Muscle of leg (tissue), 16 donors: ENCODE data around the gene F7. TPM values are rescaled to one million over a fixed set of nuclear protein-coding genes. Genes with fewer than 3 reads are reported as not detected.
"Not testable (repeated sequence)": the region's sequence is repeated elsewhere in the genome, so short reads cannot be mapped to it uniquely, and the experiment has no call there.

Experiments used
- DNase-seq: peaks from one replicate; pipeline ENCODE4 v3.0.0; 2013
- H3K27ac ChIP-seq: one replicate; pipeline ENCODE4 v1.5.1; 2013; ENCODE audit warnings: mild to moderate bottlenecking, low read length, control low read depth
- H3K27me3 ChIP-seq: one replicate; pipeline ENCODE4 v1.6.1; 2013; ENCODE audit warnings: low read length; ENCODE audit not compliant: control insufficient read depth, insufficient read depth
- H3K36me3 ChIP-seq: one replicate; pipeline ENCODE4 v1.6.1; 2013; ENCODE audit warnings: low read length; ENCODE audit not compliant: control insufficient read depth, insufficient read depth
- H3K4me1 ChIP-seq: one replicate; pipeline ENCODE4 v1.6.1; 2013; ENCODE audit warnings: low read length; ENCODE audit not compliant: control insufficient read depth, insufficient read depth
- H3K4me3 ChIP-seq: one replicate; pipeline ENCODE4 v1.5.1; 2013; ENCODE audit warnings: low read length, control low read depth
- H3K9me3 ChIP-seq: replicated peaks from 2 replicates; pipeline ENCODE4 v1.6.1; 2013; ENCODE audit warnings: low read depth, low read length; ENCODE audit not compliant: control insufficient read depth
- WGBS: methylation state at CpG from one replicate; pipeline ENCODE4 v1.1.5; 2013; ENCODE audit warnings: missing lambda C conversion rate; ENCODE audit not compliant: insufficient coverage; 5-methylcytosine and 5-hydroxymethylcytosine counted together
- long read RNA-seq, 11 donors: transcript quantifications; one replicate each; lab custom pipeline, GENCODE V29; 2026
- polyA plus RNA-seq, 8 donors: library from polyadenylated mRNA; unstranded; fragments of 120-200 nt; gene quantifications; one replicate each; pipeline versions ENCODE4 v1.2.1 to v1.2.3, GENCODE V29; 2013; ENCODE audit warnings: inconsistent platforms in 1 of 8, low replicate concordance in 1 of 8; ENCODE audit not compliant: insufficient read length in 8 of 8, insufficient read depth in 1 of 8
- total RNA-seq: library from RNA; stranded (reverse); fragments of 120-200 nt; gene quantifications from one replicate; pipeline ENCODE4 v1.2.4, GENCODE V29; 2013

The F7 gene
- total RNA-seq = 1.6 TPM
- 1 to 10 TPM in 7 of 8 donors, under 1 TPM in 1; 0.99 to 2.0 (median 1.5) TPM for polyA plus RNA-seq
- long read RNA-seq, donor 1 = 0 reads
- long read RNA-seq, donor 2 = 0 reads
- long read RNA-seq, donor 3 = 0 reads
- long read RNA-seq, donor 4 = 0 reads
- long read RNA-seq, donor 5 = 0 reads
- long read RNA-seq, donor 6 = 0 reads
- long read RNA-seq, donor 7 = 0 reads
- long read RNA-seq, donor 8 = 0 reads
- long read RNA-seq, donor 9 = 0 reads
- long read RNA-seq, donor 10 = 0 reads
- long read RNA-seq, donor 11 = 0 reads

GRCh38 chr13:113105032-113105920 is at the start of gene F7:
TSS of gene F7 (plus strand) at chr13:113105791. CDS start at chr13:113105842, 51 bp downstream.
- Histone ChIP-seq H3K36me3 (no peaks in the 10 kb centered on the region), H3K27ac (no peak within 1 kb of the TSS), H3K9me3 (no peaks in the 10 kb centered on the region), H3K4me3 (no peak within 1 kb of the TSS), H3K27me3 (peaks cover 20% of the 10 kb centered on the region), H3K4me1 (peaks cover 21% of the 10 kb centered on the region)
- DNase-seq = no peak
- WGBS = 44% methylated on average over 6 of the region's 17 CpGs

- H3K4me3 ChIP-seq = no peak overlapping the region
- no peak overlapping the region for H3K27ac ChIP-seq
- WGBS = 83% methylated on average over 1 of the region's 1 CpG
- DNase-seq = no peak
- H3K4me1 ChIP-seq = peaks cover 9% of the 10 kb centered on the region
- H3K9me3 ChIP-seq = no peaks in the 10 kb centered on the region
- H3K27me3 ChIP-seq = peaks cover 3% of the 10 kb centered on the region
- H3K36me3 ChIP-seq = no peaks in the 10 kb centered on the region
Observed at GRCh38 chr13:113057084-113057483, 48.5 kb upstream of the F7 start.

- DNase-seq, H3K4me3 ChIP-seq, H3K36me3 ChIP-seq, H3K4me1 ChIP-seq, H3K27ac ChIP-seq, H3K9me3 ChIP-seq, H3K27me3 ChIP-seq: not testable (repeated sequence)
- WGBS = 96% methylated on average over 3 of the region's 3 CpGs
Observed at GRCh38 chr13:113057559-113057958, 48.0 kb upstream of the F7 start.

- Histone ChIP-seq H3K4me3 (no peak overlapping the region), H3K36me3 (peaks cover 2% of the 10 kb centered on the region), H3K9me3 (no peaks in the 10 kb centered on the region), H3K4me1 (peaks cover 9% of the 10 kb centered on the region), H3K27ac (no peak overlapping the region), H3K27me3 (peaks cover 3% of the 10 kb centered on the region)
- DNase-seq = no peak
- 92% methylated on average over 20 of the region's 21 CpGs for WGBS
Observed at GRCh38 chr13:113058129-113058987, 47.2 kb upstream of the F7 start.

- Histone ChIP-seq H3K9me3 (no peaks in the 10 kb centered on the region), H3K27ac (no peak overlapping the region), H3K4me3 (no peak overlapping the region), H3K27me3 (peaks cover 3% of the 10 kb centered on the region), H3K4me1 (peaks cover 11% of the 10 kb centered on the region), H3K36me3 (peaks cover 2% of the 10 kb centered on the region)
- 90% methylated on average over 13 of the region's 22 CpGs for WGBS
- no peak for DNase-seq
Observed at GRCh38 chr13:113058988-113059850, 46.4 kb upstream of the F7 start.

GRCh38 chr13:113059891-113060290 is 45.7 kb upstream of the F7 start:
- Histone ChIP-seq H3K27me3 (peaks cover 3% of the 10 kb centered on the region), H3K4me3 (no peak overlapping the region), H3K9me3 (no peaks in the 10 kb centered on the region), H3K27ac (no peak overlapping the region), H3K36me3 (peaks cover 2% of the 10 kb centered on the region), H3K4me1 (peaks cover 16% of the 10 kb centered on the region)
- no peak for DNase-seq
- WGBS = 60% methylated on average over 15 of the region's 15 CpGs

GRCh38 chr13:113060557-113061270 is 44.9 kb upstream of the F7 start:
- WGBS = 83% methylated on average over 14 of the region's 34 CpGs

GRCh38 chr13:113061271-113061625 is 44.3 kb upstream of the F7 start:
- H3K4me1 ChIP-seq = peaks cover 9% of the 10 kb centered on the region
- 92% methylated on average over 6 of the region's 9 CpGs for WGBS
- no peak overlapping the region for H3K27ac ChIP-seq
- peaks cover 2% of the 10 kb centered on the region for H3K36me3 ChIP-seq
- no peak overlapping the region for H3K4me3 ChIP-seq
- DNase-seq = no peak
- no peaks in the 10 kb centered on the region for H3K9me3 ChIP-seq
- H3K27me3 ChIP-seq = no peaks in the 10 kb centered on the region

More at GRCh38 chr13:113060557-113061270, 44.9 kb upstream of the F7 start:
- Histone ChIP-seq H3K4me1 (peaks cover 12% of the 10 kb centered on the region), H3K27me3 (no peaks in the 10 kb centered on the region), H3K4me3 (no peak overlapping the region), H3K36me3 (peaks cover 2% of the 10 kb centered on the region), H3K9me3 (no peaks in the 10 kb centered on the region), H3K27ac (no peak overlapping the region)
- DNase-seq = no peak
